Fibroblast of lung (primary cell): Measurements from ENCODE around the gene GXYLT1.

Experiments
- CTCF ChIP-seq, 2 donors: IDR thresholded peaks in 1 of 2; conservative IDR thresholded peaks in 1 of 2; 1 replicate in 1 of 2; 2 replicates in 1 of 2; pipeline ENCODE4 v1.5.1; 2011 to 2012; ENCODE audit warnings: low read length in 2 of 2, control low read depth in 1 of 2, inconsistent platforms in 1 of 2, low read depth in 1 of 2, mild to moderate bottlenecking in 1 of 2
- EZH2 ChIP-seq: IDR thresholded peaks from 2 replicates; pipeline ENCODE4 v1.5.1; 2012; ENCODE audit warnings: low read length, control low read depth, mild to moderate bottlenecking; ENCODE audit errors: missing control alignments

- TF ChIP-seq EZH2 (no peak), CTCF (conservative IDR thresholded peaks at IDR 0.05 in 1 of 2, IDR thresholded peaks at IDR 0.05 in 1 of 2; ENCODE audit: low read depth in 1 of 2, low read length in 2 of 2) (no peak)
These were observed 67.7 kb downstream of the GXYLT1 start for GRCh38 chr12:42076976-42077375.
